Activated CD4-positive, alpha-beta T cell treated with anti-CD3 and anti-CD28 coated beads for 48 hours (primary cell): ENCODE measurements around the gene CD164L2.

Experiments used
- DNase-seq: peaks from one replicate; pipeline ENCODE4 v3.0.0-alpha.2; 2020

CD164L2 gene

DNA sequence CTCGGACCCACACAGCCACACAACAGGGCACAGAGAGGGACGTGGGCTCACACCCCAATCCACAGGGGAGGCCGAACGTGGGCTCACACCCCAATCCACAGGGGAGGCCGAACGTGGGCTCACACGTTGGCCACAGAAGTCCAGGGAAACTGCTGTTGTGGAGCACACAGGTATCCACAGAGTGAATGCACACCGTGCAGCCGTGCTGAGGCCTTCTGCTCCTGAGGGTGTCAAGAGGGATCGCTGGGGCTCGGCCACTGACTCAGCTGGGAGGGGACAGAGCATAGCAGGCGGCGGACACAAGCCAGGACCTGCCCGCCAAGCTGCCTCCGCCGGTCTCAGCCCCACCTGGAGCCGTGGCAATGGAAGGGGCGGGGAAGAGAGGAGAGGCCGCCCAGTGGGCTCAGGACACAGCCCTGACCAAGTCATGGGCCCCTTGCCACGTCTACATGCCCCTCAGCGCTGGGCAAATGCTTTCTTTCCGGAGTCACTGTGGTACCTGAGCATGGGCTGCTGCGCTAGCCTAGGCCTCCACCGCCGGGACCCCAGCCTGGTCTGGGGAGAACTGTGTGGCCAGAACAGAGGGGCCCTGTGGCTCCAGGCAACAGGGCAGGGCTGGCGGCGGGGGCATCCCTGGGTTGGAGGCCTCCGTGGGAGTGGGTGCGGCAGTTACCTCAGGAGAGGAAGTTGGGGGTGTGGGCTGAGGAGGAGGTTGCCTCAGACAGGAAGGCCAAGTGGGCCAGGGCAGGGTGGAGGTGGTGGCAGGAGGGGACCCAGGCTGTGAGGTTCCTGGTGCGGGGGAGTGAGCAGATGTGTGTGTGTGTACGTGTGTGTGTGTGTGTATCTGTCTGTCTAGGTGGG lies 40.1 kb downstream of the CD164L2 start:
- DNase-seq = peak; percentile 65

DNA sequence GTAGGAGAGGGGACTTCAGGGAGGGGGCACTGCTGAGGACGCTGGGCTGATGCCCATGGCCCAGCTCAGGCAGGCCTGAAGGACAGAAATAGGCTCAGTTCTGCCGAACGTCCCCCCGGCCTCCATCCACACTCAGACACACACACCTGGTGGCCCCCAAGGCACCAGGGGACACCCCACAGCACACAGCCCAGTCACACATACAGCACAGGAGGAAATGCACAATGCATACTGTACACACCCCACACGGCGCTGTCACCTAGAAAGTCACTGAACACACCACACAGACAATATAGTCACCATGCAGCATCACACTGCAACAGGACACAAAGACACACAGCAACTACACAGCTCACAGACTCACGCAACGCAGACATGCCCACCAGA lies 40.7 kb downstream of the CD164L2 start:
- DNase-seq = peak; percentile 62

DNA sequence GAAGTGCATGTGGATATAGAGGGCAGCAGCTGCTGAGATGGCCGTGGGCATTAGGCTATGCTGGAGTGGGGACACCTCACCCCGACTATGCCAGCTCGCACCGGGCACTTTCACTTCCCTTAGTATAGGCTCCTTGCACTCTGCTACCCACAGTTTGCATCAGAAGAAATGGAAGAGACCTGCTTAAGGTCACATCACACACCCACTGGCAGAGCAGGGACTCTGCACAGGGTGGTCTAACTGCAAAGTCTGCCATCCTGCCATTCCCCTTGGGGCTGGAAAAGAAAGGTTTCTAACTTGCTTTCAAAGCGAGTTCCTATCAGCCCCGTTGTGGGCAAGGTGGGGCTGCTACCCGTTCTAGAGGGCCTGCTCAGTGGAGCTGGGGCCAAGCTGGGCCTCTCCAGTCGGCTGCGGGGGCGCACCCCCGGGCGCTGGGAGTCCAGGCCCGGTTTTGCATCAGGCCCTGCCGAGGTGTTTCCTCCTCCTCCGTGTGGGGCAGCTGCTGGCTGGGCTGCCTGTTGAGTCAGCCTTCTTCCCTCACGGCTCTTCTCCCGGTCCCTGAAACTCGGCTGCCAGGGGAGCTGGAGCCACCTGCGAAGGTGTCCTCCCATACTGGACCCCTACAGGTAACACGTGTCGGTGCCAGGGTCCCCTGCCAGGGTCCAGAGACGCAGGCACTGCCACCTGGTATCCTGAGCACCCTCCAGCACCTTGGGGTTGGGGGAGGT lies 41.4 kb downstream of the CD164L2 start, which contains the start of gene SYTL1:
Gene SYTL1, plus strand, starts transcription at position 498 of the 728 bp plus-strand sequence. CDS start 3,313 bp downstream, outside the sequence.
- peak; percentile 74 for DNase-seq

DNA sequence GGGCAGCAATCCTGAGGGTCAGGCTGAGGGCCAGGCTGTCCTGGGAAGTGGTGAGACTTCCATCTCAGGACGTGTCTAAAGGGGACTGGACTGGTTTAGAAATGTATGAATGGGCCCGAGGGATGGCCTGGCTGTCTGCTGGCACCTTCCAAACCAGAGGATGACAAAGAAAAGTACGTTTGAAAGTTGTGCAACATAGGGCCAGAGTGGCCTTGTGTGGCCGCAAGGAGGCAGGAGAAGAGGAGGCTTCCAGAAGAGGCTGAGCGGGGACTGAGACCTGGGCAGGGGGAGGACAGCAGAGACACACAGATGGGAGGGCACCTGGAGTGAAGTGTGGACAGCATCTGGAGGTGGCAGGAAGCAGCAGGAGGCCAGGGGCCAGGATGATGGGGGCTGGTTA lies 43.9 kb downstream of the CD164L2 start:
- DNase-seq = no peak

DNA sequence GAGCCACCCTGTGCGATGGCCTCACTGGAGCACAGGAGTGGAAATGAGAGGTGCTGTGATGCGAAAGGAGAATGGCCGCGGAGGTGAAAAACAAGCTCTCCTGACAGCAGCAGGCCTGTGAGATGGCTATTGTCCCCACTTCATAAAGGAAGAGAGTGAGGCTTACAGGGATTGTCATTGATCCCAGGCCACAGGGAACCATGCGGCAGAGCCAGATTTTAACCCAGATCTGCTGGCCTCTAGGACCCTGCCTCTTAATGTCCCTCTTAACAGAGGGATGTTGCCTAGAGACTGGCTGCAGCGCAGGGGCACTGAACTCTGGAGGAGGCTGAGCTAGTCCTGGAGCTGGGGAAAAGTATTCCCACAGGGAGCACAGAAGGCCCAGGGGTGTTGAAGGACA lies 44.4 kb downstream of the CD164L2 start:
- no peak for DNase-seq

DNA sequence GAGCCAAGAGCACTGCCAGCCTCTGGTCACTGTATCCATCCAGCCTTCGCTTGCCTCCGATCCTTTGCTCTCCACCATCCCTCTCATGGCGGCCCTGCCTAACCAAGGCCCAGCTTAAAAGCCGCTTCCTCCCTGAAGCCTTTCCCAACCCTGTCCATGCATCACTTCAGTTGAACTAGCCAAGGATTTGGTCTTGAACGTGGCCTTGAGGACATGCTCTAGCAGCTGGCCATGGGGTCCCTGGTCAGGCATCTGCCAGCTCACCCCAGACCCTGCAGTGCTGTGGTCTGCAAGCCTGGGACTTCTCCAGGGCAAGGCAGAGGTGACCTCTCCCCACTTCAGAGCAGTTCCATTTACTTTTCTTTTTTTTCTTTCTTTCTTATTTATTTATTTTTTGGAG lies 46.4 kb downstream of the CD164L2 start:
- DNase-seq = no peak

DNA sequence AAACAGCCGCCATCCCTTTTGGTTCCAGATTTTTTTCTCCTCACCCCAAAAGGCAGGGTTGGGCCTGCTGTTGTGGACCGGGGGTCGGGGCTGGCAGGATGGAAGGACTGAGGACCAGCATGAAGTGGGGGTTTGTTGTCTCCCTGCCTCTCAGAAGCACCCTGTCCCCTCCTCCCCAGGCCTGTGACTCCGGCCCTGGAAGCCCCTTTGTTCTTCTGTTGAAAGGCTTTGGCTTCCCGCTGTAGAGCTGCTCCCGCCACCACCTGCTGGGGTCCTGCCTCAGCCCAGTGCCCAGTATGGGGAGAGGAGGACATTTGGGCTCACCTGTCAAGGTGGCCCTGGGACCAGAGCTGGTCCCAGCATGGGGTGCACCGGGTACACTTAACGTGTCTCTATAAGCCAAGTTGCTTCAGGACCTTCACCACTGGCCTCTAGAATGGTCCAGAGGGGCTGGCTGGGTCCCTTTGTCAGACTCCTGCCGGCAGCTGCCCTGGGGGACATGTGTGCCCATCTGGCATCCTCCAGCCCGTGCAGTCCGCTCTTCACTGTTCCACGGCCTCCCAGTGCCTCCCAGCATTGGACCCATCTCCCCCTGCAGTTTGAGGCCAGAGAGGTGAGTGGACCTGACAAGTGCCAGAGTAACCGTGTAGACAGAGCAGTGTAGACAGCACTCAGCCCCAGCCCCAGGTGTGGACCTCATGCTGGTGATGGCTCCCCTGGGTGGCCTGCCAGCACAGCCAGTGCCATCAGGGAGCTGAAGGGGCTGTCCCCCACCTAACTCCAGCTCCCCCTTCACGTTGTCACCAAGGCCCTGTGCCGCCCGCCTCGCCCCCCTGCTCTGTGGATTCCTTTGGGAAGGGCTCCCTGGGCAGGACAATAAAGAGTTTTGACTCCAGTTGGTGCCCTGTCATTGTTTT lies 47.4 kb downstream of the CD164L2 start:
- no peak for DNase-seq

DNA sequence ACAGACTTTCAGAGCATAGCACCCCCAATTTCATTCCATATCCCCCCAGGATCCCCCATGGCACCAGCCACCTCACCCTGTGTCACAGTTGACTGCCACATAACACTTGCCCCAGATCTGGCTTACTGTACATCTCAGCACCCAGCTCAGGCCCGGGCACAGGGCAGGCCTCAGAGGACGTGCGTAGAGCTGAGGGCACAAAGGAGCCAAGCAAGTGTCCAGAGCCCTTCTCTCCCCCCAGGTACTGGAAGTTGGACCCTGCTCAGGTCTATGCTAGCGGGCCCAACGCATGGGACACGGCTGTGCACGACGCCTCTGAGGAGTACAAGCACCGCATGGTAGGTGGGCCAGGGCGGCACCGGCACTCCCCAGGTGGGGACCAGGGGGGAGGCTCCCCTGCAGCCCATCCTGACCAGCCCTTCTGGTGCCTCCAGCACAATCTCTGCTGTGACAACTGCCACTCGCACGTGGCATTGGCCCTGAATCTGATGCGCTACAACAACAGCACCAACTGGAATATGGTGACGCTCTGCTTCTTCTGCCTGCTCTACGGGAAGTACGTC lies 49.3 kb downstream of the CD164L2 start:
- no peak for DNase-seq

DNA sequence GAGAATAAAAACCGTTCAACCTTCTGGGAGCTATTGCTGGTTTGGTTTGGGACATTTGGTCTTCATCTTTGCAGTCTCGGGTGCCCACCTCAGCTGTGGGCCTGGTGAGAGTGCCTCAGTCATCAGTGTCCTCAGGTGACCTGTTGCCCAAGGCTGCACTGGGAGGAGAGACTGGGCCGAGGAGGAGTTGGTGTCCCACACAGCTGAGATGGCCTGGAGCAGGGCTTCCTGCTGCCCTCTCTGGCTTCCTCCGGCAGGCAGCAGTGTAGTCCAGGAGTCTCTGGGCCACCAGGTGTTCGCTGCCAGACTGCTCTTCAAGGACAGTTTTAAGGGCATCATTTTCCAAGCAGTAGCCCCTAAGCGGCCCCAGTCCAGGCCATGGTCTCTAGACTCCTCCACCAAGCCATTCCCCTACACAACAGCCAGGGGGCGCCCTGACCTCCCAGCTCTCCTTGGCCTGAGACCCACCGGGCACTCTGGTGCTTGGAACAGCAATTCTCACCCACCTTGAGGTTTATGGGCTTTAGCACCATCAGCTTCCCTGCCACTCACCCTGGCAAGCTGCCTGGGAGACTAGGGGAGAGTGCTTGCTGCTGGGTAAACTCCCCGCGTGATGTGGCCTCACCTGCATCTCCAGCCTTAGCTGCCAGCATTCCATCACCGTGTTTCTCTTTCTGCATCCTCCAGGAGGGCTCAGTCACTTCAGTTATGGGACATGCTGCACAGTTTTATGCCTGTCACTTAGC lies 50.4 kb downstream of the CD164L2 start:
- DNase-seq = peak; percentile 66

DNA sequence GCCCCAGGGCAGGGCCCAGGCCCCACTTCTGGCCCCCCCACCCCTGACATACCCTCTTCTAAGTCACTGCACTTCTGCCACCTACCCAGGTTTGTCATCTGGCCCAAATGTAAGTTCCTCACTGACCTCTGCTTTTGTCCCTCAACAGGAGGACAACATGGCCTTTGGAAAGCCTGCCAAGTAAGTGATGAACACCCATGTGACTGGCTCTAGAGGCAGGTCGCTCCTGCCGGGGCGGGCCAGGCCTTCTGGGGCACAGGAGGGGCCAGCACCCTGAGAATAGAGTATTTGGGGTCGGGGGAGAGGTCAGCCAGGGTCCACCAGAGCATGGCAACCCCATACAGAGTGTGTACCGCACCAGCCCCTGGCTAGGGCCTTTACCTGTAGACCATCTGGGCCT lies 51.2 kb downstream of the CD164L2 start:
- no peak for DNase-seq

DNA sequence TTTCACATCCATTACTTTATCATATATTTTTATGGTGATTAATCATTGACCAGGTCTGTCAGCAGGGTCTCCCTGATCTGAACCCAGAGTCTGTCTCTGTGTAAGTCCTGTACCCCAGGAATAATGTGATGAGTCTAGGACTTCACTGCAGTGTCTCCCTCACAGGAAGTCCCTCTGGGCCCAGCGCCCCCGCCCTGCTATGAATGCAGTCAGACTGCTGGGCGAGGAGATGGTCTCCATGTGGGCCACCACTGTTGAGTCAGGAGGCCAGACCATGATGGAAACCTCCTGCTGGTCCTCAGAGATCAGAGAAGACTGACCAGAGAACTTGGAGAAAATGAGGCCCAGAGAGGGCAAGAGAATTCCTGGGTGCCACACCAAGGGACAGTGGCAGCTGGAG lies 51.7 kb downstream of the CD164L2 start:
- no peak for DNase-seq

DNA sequence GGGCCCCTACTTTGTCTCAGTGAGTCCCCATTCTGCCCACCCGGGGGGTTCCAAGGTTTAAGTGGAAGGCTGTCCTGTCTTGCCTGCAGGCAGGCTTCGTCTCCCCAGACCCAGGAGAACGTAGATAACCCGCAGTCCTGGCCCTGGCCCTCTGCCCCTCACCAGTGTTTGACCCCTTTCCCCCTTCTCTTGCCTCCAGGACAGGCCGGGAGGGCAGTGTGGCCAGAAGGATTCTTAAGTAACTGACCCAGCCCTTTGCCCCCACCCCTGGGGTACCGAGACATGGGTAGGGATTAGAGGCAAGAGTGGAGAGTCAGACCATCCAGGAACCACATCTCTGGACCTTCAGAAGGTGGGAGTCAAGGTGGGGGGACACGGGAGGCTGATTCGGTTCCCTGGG lies 52.3 kb downstream of the CD164L2 start:
- DNase-seq = no peak
